ENCODE measurements around the gene TRIP13. TPM values are rescaled to one million over a fixed set of nuclear protein-coding genes. Genes with fewer than 3 reads are reported as not detected.

TRIP13 gene
- polyA plus RNA-seq, 3 donors: 13.1 to 17.4 (median 13.6) TPM

DNA sequence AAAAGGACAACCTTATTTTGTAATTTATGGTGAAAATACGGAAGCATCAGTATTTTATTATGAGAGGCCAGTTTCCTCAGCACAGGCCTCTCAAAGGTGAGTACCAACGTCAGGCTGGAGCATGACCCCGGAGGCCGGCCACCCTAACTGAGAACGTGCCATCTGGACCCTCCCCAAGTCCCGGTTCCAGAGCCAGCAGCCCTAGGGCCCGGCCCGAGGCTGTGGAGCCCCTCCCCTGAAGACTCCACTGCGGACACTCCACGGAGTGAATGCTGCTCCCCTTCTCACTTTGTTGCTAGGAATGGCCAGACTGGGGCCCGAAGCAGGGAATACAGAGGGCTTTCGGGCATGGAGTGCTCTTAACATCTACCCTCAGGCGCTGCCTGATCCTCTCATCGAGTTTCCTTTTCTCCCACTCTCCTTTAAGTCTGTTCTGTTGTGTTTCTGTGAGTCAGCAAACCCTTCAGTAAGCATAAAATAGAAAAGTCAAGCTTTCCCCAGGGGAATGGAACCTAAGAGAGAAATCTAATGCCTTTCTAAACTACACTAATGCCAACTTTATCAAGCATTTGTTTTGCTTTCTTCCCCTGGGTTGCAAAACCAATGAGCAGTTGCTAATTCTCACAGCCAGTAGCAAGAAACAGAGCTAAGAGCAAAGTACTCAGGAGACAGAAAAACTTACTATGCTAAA lies 4.6 kb upstream of the TRIP13 start:
- DNase-seq: no peak

DNA sequence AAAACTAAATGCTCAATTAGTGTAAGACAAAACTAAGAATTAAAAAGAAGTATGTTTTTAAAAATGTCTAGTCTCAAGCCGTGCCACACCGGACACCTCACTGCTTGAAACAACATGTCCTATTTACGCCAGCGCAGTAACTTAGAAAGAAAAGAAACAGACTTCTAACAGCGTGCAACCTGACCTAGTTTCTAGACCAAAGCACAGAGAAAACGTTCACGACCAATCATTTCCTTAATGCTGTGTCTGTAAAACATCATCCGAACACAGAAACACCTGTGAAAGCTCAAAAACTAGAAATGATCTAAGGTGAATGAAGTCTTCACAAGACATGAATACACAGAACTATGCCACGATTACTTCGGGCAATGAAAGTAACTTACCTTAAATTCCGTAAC lies 4.0 kb upstream of the TRIP13 start:
- no peak for DNase-seq

DNA sequence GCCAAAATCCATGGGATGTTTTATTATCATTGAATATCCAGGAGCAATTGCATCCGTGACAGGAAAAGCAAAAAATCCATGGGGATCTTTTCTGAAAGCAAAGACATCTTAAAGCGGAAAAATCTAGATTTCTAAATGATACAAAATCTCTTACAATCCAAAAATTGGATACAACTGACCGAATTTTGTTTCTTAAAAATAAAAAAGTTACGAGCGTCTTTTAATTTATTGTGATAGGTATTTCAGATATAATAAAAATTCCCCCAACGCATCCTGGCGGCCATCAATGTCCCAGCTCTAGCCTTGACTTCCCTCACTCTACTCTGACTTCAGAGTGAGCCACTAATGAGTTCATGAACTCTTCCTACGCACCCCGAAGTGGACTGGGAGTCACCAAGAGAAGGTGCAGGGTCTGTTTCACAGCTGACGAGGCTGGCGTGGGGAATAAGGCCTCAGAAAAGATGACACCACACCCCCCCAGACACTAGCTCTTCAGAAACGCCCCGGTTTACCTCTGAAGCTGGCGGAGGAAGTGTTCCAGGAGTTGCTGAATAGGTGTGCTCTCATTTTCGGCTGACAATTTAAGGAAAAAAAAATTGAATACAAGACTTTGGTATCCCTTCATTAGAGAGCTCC lies 3.5 kb upstream of the TRIP13 start:
- DNase-seq: no peak

DNA sequence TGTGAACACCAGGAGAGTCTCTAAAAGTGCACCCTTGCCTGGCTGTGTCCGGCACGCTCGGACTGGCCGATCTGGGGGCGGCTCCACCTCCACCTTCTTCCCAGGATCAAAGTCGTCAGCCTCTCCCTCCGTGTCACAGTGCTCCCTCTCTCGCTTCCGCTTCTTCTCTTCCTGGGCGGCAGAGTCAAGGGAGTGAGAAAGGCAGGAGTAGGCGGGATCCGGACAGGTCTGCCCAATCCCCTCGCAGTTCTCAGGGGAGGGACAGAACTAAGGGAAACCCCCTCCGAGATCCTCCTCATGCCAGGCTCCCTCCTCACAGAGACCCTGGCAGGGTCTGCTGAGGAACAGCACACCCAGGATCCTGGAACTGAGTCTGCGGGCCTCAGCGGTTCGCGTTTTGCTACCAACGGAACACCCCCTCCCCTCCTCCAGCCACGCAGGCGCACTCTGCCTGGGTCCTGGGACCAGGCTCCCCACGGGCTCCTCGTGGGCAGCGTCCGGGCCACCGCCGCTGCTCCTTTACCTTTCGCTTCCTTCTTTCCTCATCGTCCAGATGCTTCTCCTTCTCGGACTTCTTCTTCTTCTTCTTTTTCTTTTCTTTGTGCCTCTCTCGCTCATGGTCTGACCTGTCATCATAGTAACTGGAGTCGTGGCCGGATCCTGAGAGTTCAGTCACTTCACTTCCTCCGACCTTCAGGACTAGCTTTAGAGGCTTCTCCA lies 1.4 kb upstream of the TRIP13 start:
- DNase-seq: no peak

DNA sequence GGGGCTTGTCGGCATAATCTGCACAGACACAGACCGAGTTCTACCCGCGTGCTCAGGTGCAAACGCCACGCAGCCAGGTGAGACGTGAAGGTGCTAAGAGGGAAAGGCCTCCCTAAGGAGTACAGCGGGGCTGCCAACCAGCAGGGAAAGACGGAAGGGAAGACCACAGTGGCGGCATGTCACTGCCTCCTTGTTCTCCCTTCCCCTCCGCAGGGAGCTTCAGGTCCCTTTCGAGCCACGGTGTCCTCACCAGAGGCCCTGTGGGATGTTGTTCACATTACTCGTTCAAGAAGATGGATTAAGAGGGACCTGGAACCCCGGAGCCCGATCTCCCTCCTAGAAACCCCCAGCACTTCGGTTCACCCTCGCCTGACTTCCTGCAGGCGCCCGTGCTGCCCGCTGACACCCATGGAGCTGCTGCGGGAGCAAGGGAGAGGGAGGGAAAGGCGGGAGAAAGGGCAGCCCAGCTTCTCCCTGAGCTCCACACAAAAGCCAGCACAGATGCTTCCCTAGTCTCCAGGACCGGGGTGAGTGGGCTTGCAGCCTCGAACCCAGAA lies 769 bp upstream of the TRIP13 start:
- DNase-seq: no peak

DNA sequence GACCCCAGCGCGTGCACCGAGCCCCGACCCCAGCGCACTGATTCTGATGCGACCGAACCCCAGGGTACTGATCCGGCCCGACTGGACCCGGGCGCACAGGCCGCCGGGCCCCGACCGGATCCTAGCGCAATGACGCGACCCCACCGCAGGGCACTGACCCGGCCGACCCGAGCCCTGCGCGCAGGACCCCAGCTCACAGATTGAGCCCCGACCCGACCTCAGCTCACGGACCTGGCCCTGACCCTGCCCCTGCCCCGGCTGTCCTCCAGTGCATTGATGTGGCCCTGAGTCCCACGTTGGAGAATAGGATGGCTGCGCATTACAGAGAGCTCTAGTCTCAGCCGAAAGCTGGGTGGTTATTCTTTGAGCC lies 438 bp downstream of the TRIP13 start:
- DNase-seq: no peak

DNA sequence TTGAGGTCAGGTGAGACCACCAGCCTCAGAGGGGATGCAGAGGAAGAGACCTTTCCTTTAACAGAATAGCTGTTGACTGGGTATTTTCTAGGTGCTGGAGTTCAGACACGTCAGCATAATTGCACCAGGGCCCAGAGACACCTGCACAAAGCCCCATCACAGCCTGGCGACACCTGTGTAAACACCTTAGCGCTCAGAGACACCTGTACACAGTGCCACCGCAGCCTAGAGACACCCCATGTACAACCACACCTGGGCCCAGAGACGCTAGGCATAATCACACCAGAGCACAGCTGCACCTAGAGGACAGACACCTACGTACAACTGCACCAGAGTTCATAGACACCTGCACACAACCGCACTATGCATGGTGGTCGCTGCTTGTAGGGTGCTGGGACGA lies 1.0 kb downstream of the TRIP13 start:
- no peak for DNase-seq

DNA sequence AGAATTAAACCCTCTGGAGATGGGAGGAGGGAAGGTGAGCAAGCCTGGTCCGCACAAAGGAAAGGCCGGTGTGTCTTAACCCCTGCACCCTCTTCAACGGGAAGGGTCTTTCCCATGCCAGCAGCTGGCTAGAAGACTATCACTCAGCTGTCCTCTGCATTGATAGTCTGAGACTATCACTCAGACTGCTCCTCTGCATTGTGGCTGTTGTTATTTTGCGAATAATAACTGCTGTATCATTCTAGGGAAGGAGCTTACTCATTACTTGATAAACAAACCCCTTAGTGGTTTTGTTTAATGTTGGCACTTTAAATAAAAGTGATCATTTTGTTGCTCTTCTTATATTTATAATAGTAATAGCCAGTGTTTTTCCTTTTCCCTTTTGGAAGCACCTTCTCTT lies 8.1 kb downstream of the TRIP13 start:
- DNase-seq: no peak

DNA sequence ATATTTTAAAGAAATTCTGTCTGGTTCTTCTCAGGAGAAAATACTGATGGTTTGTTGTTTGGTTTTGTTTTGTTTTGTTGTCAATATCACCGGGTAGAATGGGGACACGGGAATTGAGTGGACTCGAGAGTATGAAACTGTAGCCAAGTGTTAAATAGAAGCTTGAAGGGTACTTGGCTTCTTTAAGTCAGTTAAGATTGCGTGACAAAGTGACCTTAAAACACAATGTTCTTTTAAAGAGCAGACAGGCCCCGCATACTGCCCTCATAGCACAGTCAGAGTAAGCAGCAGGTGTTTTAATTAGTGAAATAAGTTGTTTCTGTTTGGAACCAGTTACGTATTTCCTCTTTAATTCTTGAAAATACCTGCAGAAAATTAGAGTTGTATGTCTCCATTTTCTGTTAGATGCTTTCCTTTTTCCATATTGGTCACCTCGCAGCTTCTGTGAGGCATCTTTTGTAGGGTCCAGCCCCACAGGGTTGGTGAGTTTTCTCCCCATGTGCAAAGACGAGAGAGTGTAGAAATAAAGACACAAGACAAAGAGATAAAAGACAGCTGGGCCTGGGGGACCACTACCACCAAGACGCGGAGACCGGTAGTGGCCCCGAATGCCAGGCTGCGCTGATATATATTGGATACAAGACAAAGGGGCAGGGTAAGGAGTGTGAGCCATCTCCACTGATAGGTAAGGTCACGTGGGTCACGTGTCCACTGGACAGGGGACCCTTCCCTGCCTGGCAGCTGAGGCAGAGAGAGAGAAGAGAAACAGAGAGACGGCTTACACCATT lies 9.6 kb downstream of the TRIP13 start:
- DNase-seq: no peak

DNA sequence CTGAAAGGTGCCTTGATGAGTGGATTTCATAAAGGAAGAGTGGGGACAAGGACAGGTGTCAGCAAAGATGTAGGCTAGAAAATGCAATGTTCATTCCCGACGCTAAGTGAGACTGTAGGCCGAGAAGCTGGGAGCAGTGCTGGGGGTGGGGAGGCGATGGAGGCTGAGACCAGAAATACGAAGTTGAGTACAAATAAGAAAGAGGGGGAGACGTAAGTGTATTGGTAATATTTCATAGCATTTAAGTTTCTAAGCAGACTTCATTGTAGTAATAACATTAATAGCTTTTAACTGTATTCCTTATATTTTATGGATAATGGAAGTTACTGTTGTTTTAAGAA lies 11.0 kb downstream of the TRIP13 start:
- DNase-seq: no peak

DNA sequence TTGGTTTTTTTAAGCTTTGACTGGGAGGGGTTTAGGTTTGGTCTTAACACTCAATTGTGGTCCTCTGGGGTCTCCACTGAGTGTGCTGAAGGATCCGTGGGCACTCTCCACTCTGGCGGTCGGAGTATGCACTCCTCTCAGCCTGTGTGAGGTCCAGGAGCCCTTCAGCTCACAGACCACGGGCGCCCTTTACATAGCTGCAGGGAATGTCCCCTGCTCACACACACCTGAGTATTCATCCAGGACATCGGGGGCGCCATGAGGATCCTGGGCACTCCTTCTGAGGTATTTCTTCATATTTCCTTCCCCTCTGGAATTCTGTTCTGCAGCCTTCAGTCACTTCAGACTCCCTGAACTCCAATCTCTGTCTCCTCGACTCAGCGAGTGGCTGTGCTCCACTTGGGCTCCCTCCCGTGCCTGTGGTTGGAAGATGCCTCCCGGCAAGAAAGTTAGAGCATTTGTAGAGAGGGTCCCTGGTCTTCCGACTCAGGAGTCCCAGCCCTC lies 12.5 kb downstream of the TRIP13 start:
- no peak for DNase-seq

DNA sequence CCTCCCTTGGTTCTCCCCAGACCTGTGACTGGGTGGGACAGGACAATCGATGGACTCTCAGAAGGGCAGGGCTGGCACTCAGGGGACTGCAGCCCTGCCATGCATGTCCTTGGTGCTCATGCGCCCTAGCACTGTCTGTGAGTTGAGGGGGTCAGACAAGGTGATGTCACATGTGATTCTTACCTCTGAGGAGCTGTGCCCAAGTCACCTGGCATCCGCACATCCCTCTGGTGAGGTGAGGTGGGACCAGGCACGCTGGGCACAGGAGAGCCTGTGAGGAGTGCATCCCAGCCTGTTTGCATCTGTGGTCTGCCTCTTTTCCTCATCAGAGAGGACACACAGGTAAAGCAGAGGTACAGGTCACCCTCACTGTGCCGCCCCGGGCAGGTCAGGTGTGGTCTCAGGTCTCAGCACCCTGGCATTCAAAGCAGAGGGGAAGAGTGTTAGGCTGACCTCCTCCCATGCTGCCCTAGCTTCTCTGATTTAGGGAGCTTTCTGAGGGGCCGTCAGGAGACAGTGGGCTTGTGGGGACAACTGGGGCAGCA lies 14.8 kb downstream of the TRIP13 start:
- DNase-seq: no peak

DNA sequence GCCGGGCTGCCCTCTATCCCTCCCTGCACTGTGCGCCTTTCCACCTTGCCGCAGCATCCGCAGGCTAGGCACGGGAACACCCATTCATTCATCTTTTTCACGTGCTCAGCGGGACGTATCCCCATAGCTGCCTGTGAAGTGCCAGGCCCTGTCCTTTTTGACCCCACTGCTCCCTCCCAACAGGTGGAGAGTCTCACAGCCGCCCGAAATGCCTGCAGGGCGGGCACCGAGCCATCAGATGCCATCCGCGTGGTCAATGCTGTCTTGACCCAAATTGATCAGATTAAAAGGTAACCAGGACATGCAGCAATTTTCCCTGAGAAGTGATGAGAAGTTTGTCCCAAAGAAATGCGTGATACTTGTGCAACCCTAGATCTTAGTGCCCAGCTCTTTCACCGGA lies 15.5 kb downstream of the TRIP13 start:
- no peak for DNase-seq

DNA sequence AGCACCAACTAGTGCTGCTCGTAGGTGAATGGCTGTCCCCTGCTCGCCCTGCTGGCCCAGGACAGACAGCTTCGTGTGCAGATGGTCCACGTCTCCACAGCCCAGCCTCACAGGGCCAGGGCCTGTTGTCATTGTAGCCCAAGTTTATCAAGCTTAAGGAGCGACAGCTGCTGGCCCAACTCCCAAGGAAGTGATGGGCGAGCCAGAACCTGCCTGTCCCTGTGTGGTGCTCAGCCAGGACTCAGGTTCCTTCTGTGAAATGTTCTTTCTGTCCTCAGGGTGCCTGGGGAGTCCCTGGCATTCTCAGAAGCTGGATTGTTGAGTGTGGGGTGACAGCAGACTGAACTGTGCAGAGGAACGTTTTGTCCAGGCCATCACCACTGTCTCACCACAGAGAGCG lies 16.4 kb downstream of the TRIP13 start:
- DNase-seq: no peak

DNA sequence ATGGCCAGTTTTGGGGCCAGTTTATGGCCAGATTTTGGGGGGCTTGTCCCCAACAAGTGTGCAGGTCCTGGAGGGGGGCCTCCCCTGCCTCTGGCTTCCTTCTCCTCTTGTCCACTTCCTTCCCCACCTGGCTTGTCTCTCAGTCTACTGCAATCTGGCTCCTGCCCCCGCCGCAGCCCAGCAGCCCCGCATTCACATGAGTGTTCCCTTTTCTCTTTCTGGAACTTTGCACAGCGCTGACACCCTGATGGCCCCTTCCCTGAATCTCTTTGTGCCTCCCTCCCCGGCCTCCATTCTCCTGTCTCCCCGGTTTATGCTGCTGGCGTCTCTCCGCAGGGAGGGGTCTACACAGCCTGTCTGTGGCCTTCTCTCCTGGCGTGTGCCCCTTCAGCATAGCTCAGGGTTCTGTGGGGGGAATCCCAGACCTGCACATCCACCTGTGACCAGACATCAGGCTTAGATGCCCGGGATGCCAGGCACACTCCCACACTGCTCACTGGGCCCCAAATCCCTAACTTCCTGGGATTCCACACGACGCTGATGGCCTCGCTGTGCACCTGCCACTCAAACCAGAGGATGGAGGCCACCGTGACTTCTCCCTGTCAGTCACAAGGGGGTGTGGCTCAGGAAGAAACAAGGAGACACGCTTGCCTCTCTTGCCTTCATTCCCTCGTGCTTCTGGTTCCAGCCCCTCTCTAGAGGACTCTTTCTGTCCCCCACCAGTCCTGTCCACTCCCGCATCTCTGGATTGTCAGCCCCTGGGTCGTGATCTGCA lies 17.5 kb downstream of the TRIP13 start:
- DNase-seq: no peak

DNA sequence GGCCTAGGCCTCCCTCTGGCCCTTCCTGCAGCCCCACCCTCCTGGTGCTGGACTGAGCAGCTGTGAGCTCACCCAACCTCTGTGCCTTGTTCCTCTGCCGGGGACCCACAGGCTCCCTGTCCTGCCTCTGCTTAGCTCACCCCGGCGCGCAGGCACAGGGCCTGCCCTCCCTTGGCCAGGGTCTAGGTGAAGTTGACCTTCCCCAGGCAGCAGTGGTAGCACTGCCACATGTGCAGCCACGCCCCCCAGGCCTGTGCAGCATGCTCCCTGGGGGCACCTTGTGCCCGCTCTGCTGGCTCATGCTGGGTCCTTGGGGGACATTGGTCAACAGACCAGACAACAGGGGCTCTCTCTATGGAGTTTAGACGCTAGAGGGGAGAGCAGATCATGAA lies 18.1 kb downstream of the TRIP13 start:
- DNase-seq: no peak

DNA sequence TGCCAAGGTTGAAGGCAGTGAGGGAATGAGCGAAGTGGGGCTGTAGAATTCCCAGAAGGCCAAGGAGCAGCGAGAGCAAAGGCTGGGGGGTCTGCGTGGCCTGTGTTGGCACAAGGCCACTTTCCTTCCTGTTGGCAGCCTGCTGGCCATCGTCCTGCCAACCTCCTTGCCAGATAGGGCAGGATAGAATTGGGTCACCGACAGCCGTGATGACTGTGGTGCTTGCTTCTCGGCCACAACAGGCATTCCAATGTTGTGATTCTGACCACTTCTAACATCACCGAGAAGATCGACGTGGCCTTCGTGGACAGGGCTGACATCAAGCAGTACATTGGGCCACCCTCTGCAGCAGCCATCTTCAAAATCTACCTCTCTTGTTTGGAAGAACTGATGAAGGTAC lies 18.9 kb downstream of the TRIP13 start:
- DNase-seq: no peak

DNA sequence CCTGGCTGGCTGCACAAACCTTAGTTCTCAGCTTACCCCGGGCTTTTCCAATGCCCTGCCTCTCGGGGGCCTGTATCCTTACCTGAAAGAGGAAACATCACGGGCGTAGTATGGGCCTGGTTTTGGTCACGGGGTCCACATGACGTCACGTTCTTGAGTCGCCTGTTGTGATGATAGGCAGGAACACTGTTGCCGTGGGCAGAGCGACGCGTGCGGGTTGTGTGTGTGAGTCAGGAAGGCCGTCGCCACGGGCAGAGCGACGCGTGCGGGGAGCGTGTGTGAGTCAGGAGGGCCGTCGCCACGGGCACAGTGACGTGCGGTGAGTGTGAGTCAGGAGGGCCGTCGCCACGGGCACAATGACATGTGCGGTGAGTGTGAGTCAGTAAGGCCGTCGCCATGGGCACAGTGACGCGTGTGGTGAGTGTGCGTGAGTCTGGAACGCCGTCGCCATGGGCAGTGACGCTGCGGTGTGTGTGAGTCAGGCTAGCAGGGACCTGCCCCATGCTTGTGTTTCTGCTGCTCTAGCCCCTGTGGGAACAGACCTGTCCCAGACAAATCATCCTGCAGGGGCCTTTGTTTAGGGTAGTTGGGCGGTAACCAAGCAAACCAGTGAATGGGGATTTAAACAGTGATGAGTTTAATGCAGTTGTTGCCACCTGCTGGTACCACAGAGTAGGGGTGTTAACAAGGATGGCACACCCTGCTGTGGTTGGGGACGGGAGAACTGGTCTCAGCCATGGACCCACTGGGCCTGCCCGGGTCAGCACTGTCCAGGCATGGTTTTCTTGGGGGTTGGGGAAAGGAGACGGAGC lies 19.8 kb downstream of the TRIP13 start:
- DNase-seq: no peak

DNA sequence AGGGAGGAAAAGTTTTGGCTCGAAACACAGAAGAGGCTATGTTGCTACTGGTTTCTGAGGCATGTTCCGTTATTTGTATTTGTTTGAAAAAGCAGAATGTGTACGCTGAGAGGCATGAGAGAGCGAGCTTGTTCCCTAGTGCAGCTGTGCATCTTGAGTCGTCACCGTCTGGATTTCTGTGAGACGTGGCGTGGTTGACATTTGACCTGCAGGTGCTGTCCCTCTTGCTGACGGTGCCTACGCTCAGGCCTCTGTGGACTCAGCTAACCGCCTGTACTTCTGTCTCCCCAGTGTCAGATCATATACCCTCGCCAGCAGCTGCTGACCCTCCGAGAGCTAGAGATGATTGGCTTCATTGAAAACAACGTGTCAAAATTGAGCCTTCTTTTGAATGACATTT lies 21.5 kb downstream of the TRIP13 start:
- DNase-seq: no peak

DNA sequence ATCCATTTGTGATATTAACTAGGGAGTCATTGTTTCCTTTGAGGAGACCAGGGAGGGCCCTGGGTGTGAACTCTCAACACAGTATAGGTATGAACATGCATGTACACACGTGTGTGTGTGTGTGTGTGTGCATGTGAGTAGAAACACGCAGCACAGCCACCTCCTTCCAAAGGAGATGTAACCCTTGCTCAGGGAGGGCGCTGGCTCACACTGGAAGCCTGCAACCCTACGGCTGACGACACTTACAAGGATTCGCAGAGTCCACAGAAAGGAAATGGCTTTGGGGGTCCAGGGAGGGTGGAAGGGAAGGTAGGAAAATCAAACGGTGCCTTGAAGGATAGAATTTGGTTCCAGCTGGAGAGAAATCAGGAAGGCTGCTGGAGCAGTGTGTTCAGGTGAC lies 21.9 kb downstream of the TRIP13 start:
- no peak for DNase-seq
